Inferior parietal cortex (tissue), 1 donor: ENCODE data around the gene ACOT7.
A peak's percentile ranks its signal among the peaks of the same experiment; 100 is the strongest.
"Not testable (repeated sequence)": the region's sequence is repeated elsewhere in the genome, so short reads cannot be mapped to it uniquely, and the experiment has no call there.

ENCODE experiments used
- DNase-seq: peaks from one replicate; pipeline ENCODE4 v3.0.0-alpha.2; 2016; ENCODE audit errors: extremely low spot score

The ACOT7 gene

DNA sequence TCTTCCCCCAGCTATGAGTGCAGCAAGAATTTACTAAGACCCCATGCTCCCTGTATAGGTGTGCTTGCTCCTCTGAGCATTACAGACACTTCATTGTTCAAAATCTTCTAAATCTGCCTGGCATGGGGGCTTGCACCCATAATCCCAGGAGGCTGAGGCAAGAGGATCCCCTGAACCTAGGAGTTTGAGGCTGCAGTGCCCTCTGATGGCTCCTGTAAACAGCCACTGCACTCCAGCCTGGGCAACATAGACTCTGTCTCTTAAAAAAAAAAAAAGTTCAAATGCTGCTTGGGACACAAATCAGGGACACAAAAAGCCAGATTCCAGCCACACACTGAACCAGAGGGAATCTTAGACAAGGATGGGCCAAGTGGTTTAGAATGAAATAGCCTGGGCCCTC is 3.4 kb upstream of the ACOT7 start:
- no peak for DNase-seq

DNA sequence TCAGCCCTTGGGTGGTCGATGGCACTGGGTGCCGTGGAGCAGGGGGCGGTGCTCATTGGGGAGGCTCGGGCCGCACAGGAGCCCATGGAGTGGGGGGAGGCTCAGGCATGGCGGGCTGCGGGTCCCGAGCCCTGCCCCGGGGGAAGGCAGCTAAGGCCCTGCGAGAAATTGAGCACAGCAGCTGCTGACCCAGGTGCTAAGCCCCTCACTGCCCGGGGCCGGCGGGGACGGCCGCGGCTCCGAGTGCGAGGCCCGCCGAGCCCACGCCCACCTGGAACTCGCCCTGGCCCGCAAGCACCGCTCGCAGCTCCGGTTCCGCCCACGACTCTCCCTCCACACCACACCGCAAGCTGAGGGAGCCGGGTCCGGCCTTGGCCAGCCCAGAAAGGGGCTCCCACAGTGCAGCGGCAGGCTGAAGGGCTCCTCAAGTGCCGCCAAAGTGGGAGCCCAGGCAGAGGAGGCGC is 2.2 kb upstream of the ACOT7 start:
- DNase-seq, result not testable (repeated sequence)

DNA sequence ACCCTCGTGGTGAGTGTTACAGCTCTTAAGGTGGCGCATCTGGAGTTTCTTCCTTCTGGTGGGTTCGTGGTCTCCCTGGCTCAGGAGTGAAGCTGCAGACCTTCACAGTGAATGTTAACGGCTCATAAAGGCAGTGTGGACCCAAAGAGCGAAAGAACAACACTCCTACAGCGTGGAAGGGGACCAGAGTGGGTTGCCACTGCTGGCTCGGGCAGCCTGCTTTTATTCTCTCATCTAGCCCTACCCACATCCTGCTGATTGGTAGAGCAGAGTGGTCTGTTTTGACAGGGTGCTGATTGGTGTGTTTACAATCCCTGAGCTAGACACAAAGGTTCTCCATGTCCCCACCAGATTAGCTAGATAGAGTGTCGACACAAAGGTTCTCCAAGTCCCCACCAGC is 1.6 kb upstream of the ACOT7 start:
- DNase-seq, result not testable (repeated sequence)

DNA sequence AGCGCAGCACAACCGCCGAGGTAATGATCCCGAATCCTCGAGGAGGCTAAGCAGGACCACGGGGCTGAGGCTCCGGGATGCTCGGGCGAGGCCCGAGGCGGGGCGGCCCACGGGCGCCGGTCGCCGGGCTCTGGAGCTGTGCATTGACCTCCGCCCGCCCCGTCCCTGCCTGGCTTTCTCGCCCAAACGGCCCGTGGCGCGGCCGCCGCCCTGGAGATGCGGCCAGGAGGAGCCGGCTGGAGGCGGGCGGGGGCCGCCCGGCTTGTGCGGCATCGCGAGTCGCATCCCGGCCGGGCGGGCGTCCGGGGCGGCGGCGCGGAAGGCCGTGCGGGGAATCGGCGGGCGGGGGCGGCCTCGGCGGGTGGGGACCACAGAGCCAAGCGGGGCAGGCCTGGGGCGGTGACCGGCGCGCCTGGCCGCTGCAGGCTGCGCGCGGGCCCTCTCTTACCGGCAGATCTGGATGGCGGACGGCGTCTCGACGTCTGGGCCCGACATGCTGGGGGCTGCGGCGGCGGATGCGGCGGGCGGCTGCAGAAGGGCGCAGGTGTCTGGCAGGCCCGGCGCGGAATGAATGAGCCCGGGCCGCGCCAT is 663 bp downstream of the ACOT7 start:
- no peak for DNase-seq

DNA sequence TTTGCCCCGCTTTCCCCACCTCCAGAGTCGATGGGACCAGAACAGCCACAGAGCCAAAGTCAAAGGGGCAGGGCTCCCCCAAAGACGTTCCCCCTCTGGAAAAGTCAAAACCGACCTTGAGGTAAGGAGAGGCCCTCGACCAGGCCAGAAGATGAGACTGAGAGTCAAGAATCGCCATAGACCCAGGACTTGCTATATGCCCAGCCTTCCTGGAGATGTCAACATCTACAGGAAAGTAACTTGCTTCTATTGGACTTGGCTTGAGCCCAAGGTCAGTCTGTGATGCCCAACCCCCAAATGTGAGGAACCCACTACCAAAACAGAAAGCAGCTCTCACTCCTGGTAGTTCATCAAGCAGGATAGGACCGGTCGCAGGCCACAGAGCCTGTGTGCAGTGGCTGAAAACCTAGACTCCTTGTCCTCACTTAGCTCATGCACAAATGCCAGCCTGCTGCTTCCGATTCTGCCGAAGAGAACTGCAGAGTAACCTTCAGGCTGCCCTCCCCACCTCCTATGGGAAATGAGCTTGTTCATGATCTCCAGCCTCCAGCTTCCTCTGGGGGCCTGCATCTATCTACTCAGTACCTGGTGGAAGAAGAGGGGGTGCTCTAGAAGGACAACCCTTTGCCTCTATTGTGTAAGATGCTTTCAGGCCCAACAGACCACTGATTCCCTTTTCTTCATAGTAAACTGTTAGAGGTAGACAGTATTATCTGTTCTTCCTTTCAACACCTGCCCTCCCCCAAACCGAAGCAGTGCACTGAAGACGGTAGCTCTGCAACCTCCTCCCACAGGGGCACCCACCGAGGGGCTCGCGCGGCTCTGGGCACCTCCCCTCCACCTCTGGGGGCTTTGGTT is 1.4 kb downstream of the ACOT7 start:
- DNase-seq, result peak; percentile 35

DNA sequence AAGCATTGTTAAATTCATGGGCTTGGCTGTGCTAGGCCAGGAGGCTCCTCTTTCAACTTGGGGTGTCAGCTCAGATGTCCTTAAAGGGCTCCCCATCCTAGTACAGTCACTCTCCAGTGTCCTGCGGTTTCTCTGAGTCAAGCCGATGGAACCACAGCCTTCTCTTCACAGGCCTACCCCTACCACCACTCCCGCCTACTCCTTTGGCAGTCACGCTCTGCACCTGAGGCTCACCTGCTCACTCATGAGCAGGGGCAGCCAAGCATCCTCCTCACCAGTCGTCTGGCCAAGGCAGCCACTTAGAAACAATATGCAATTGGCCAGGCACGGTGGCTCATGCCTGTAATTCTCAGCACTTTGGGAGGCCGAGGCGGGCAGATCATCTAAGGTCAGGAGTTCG is 3.6 kb downstream of the ACOT7 start:
- DNase-seq, result no peak

DNA sequence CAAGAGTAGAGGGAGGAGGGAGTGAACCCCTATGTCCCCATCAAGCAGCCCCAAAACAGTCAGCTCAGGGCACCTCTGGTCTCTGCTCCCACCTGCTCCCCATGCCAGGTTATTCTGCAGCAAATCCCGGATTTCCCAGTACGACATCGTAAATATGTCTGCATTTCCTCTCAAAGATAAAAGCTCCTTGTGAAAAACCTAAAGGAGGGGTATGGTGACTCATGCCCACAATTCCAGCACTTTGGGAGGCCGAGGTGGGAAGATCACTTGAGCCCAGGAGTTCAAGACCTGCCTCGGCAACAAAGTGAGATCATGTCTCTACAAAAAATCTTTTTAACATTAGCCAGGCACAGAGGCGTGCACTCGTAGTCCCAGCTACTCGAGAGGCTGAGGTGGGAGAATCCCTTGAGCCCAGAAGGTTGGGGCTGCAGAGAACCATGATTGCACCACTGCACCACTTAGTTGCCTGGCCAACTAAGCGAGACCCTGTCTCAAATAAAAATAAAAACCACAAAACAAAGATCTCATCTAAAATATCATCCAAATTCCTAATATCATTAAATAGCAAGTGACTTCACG is 7.1 kb downstream of the ACOT7 start:
- no peak for DNase-seq

DNA sequence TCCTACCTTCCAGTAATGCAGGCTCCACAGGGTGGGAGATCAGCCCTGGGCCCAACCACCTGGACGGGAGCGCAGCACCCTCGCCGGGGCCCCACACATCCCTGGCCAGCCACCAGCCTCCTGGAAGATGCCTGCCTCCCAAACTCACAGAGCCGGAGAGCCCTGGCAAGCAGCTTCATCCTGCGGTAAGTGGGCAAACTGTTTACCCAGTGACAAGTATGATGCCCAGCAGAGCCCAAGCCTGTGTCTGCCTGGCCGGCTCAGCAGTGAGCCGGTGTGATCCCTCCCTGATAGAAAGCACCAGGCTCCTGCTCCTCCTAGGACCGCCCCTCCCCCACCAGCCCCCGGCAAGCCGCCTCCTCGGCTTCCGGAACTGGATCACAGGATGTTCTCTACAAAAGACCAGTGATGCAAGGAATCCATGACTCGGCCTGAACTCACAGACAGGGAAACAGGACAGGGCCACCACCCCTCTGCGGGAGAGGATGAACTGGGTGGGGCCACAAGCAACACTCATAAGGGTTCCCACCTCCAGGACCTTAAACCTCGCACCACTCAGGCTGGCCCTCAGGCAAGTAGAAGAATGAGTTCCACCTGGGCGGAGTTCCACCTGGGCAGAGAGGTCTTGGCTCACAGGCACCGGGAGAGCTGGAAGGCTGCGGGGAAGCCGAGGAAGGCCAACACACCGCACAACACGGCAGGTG is 7.9 kb downstream of the ACOT7 start:
- no peak for DNase-seq

DNA sequence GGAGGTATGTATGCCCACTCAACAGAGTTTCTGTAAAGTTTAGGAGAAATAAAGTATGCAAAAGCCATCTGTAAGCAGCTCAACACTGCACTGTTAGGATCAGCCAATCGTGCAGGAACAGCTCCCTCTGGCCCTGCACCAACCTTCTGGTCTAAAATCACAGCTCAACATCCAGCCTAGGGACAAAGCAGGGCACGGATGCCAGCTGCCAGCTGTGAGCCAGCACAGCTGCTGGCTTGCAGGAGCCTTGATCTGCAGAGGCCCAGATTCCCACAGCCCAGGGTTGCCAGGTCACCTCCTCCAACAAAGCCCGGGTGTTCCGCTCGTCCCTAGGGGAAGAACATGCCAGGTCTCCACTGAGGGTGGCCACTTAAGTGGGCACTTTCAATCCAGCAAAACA is 8.6 kb downstream of the ACOT7 start:
- DNase-seq, result peak; percentile 72

DNA sequence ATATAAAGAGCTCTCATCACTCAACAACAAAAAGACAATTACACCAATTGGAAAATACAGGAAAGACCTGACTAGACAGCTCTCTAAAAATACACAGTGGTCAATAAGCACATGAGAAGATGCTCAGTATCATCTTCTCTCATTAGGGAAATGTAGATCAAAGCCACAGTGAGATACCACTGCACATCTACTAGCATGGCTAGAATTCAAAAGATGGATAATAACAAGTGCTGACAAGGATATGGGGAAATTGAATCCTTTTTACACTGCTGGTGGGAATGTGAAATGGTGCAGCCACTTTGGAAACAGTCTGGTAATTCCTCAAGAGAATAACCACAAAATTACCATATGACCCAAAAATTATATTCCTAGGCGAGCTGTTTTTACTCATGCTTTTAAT is 9.4 kb downstream of the ACOT7 start:
- DNase-seq, result no peak

DNA sequence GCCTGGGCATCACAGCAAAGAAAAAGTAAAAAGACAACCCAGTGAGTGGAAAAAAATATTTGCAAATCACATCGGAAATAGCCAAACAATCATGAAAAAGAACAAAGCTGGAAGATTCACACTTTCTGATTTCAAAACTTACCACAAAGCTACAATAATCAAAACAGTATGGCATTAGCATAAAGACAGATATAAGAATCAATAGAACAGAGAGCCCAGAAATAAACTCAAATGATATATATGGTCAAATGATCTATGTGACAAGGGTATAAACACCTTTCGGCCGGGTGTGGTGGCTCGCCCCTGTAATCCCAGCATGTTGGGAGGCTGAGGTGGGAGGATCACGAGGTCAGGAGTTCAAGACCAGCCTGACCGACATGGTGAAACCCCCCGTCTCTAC is 13.5 kb downstream of the ACOT7 start:
- no peak for DNase-seq

DNA sequence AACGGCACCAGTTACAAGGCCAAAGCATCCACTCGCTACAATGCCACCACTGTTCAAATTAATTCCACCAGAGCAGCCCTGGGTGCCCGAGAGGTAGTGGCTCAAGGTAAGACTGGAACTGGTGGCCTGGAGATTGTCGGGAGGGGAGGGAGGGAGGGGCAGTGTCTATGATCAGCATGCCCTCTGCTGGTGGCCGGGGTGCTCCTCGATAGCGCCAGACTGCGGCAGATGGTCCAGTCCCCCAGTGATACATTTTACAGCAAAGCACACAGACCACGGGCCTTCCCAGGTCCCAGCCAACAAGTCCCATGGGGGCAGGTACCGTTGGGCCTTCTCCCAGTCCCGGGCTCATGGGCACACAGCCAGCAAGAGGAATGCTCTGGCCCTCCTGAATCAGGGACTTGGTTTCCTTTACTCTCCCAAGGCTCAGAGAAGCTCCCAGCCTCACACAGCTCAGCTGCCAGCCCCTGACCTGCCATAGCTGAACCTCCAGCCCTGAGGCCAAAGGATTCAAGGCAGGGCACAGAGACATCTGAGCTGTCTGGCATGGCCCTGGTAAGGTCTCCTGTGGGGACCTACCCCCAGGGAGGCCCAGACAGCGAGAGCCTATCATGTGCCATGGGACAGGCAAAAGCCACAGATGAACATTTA is 15.3 kb downstream of the ACOT7 start:
- no peak for DNase-seq

DNA sequence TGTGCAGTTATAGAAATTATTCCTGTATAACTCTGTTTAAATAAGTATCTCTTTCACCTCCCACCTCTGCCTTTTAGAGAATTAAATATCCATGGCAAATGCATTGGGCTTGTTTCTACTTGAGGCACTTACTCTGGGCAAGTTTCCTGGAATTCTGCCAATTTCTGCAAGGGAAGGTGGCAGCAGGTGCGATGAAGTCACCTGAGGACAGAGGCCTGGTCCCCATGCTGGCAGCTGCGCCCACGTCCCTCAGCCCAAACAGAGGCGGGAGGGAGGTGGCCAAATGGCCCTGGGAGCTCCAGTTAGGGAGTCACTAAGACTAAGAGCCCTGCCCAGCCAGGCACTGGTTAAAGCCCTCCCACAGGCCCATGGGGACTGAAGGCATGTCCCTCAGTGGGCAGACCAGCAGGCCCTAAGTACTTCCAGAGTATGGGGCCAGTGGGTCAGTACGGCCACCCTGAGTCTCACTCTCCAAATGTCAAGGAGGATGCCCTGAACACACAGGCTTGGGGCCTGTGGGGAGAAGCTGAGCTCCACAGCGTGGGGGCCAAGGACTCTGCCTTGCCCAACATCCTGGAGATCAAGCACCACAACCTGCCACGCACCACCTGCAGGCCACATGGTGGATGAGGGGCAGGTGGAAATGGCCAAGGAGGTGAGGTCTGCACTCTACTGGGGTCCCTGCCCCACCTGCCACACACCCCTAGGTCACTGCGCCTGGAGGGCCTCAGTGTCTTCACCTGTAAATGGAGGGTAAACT is 19.4 kb downstream of the ACOT7 start:
- DNase-seq, result no peak

DNA sequence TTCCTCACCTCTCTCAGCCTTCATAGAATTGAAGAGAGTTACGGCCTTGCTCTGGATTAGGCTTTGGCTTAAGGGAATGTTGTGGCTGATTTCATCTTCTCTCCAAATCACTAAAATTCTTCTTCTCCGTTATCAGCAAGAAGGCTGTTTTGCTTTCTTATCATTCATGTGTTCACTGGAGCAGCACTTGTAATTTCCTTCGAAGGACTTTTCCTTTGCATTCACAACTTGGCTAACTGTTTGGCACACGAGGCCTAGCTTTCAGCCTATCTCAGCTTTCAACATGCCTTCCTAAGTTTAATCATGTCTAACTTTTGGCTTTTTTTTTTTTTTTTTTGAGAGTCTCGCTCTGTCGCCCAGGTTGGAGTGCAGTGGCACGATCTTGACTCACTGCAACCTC is 21.3 kb downstream of the ACOT7 start:
- not testable (repeated sequence) for DNase-seq

DNA sequence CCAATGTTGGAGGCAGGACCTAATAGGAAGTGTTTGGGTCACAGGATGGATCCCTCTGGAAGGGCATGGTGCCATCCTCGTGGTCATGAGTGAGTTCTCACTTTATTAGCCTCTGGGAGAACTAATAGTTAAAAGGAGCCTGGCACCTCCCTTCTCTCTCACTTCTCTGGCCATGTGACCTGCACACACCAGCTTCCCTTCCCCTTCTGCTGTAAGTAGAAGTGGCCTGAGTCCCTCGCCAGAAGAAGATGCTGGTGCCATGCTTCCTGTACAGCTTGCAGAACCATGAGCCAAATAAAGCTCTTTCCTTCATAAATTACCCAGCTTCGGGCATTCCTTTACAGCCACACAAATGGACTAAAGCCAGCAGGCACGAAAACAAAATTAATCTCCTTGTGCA is 23.6 kb downstream of the ACOT7 start:
- DNase-seq, result no peak

DNA sequence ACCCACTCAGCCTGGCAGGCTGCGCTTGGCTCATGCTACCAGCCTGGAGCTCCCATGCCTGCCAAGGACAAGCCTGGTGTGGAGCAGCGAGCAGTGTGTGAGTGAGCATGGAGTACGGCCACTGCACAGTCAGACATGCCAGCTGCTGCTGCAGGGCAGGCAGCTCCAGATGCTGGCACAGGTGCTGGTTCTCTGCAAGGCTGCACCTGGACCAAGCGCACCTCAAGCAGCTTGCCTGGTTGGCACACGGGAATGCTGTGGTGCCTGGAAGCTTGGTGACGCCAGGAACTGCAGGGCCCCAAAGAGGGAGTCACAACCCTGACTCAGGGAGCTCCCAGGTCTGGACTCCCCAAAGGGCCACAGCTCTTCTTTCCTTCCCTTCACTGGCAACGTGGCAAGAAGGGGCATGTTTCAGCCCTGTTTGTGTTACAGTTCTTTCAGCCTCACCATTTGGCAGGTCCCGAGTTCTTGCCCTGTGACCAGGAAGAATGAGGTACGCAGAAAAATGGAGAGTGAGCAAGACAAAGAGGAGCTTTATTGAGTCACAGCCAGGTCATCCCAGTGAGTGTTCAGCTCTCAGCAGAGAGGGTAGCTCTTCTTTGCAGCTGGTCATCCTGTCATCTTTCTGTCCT is 26.1 kb downstream of the ACOT7 start:
- DNase-seq, result no peak

DNA sequence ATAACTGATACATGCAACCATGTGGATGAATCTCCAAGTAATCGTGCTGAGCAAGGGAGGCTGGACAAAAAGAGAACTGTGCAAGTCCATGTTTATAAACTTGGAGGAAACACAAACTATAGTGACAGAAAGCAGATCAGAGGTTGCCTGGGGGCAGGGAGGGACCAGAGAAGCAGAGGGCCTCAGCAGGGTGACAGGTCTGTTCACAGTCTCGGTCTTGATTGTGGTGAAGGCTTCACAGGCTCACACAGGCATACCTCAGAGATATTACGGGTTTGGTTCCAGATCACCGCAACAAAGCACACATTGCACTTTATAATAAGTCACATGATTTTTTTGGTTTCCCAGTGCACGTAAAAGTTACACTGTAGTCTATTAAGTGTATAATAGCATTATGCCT is 28.5 kb downstream of the ACOT7 start:
- no peak for DNase-seq

DNA sequence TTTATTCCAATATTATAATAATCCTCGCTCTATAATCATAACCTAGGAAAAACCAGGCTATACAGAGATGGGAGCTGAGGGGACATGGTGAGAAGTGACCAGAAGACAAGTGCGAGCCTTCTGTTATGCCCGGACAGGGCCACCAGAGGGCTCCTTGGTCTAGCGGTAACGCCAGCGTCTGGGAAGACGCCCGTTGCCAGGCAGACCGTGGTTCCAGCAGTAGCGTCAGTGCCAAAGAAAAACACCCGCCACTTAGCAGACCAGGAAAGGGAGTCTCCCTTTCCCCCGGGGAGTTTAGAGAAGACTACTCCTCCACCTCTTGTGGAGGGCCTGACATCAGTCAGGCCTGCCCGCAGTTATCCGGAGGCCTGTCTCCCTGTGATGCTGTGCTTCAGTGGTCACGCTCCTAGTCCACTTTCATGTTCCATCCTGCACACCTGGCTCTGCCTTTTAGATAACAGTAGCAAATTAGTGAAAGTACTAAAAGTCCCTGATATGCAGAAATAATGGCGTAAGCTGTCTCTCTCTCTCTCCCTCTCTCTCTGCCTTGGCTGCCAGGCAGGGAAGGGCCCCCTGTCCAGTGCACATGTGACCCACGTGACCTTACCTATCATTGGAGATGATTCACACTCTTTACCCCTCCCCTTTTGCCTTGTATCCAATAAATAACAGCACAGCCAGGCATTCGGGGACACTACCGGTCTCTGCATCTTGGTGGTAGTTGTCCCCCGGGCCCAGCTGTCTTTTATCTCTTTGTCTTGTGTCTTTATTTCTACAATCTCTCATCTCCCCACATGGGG is 30.3 kb downstream of the ACOT7 start:
- peak; percentile 44 for DNase-seq

DNA sequence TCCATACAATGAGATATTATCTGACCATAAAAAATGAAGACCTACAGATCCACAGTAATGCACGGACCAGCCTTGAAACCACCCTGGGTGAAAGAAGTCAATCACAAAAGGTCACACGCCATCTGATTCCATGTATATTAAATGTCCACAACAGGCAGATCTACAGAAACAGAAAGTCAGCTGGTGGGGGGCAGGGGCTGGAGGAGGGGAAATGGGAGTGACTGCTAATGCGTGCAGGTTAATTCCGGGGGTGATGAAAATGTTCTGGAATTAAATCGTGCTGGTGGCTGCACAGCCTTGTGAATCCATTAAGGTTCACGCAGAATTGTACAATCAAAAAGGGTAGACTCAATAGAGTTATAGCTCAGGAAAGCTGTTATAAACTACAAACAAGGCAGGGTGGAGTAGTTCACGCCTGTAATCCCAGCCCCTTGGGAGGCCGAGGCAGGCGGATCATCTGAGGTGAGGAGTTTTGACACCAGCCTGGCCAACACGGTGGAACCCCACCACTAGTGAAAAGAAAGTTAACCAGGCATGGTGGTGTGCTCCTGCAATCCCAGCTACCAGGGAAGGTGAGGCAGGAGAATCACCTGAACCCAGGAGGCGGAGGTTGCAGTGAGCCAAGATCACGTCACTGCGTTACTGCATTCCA is 32.3 kb downstream of the ACOT7 start:
- no peak for DNase-seq
